H9 (cell line): ENCODE data around the gene INPP4A. TPM values are rescaled to one million over a fixed set of nuclear protein-coding genes. Genes with fewer than 3 reads are reported as not detected.

Experiments used
- DNase-seq: peaks from one replicate; pipeline ENCODE4 v3.0.0-alpha.2; 2017
- H2AFZ ChIP-seq: one replicate; pipeline ENCODE4 v1.6.1; 2013; ENCODE audit warnings: mild to moderate bottlenecking, low read length, control low read depth, moderate library complexity
- H2AK5ac ChIP-seq: 2 replicates; pipeline ENCODE4 v1.6.1; 2013; ENCODE audit warnings: low read length, control low read depth, mixed read lengths; ENCODE audit not compliant: insufficient read length
- H2BK120ac ChIP-seq: one replicate; pipeline ENCODE4 v1.6.1; 2013; ENCODE audit warnings: low read depth, mild to moderate bottlenecking, low read length, control low read depth, inconsistent platforms; ENCODE audit not compliant: poor library complexity, severe bottlenecking
- H2BK12ac ChIP-seq: 2 replicates; pipeline ENCODE4 v1.6.1; 2013; ENCODE audit warnings: low read length, control low read depth, mixed read lengths, low read depth; ENCODE audit not compliant: insufficient read length
- H2BK15ac ChIP-seq: 2 replicates; pipeline ENCODE4 v1.6.1; 2013; ENCODE audit warnings: low read depth, low read length, control low read depth
- H2BK20ac ChIP-seq: one replicate; pipeline ENCODE4 v1.6.1; 2013; ENCODE audit warnings: low read depth, mild to moderate bottlenecking, low read length, control low read depth, inconsistent platforms; ENCODE audit not compliant: poor library complexity, severe bottlenecking
- H2BK5ac ChIP-seq: 2 replicates; pipeline ENCODE4 v1.6.1; 2013; ENCODE audit warnings: low read length, control low read depth, mixed read lengths; ENCODE audit not compliant: insufficient read length
- H3K14ac ChIP-seq: 2 replicates; pipeline ENCODE4 v1.6.1; 2013; ENCODE audit warnings: low read length, control low read depth; ENCODE audit not compliant: insufficient read depth
- H3K18ac ChIP-seq: 2 replicates; pipeline ENCODE4 v1.6.1; 2013; ENCODE audit warnings: low read depth, mild to moderate bottlenecking, mixed read lengths, low read length, control low read depth; ENCODE audit not compliant: insufficient read length
- H3K23ac ChIP-seq: 2 replicates; pipeline ENCODE4 v1.6.1; 2013; ENCODE audit warnings: low read length, control low read depth, mixed read lengths, low read depth; ENCODE audit not compliant: insufficient read length
- H3K23me2 ChIP-seq: 2 replicates; pipeline ENCODE4 v1.6.1; 2013; ENCODE audit warnings: low read depth, mild to moderate bottlenecking, mixed read lengths, low read length, control low read depth; ENCODE audit not compliant: insufficient read length, poor library complexity, severe bottlenecking
- H3K27ac ChIP-seq: 2 replicates; pipeline ENCODE4 v1.5.1; 2013; ENCODE audit warnings: low read length, control low read depth, mixed read lengths, low read depth; ENCODE audit not compliant: insufficient read length
- H3K27me3 ChIP-seq: 2 replicates; pipeline ENCODE4 v1.6.1; 2013; ENCODE audit warnings: low read length, control low read depth, inconsistent platforms; ENCODE audit not compliant: insufficient read depth
- H3K4ac ChIP-seq: 2 replicates; pipeline ENCODE4 v1.6.1; 2013; ENCODE audit warnings: low read depth, mild to moderate bottlenecking, control low read depth, inconsistent platforms, low read length, moderate library complexity
- H3K4me1 ChIP-seq: 2 replicates; pipeline ENCODE4 v1.6.1; 2013; ENCODE audit warnings: low read length, control low read depth, inconsistent platforms; ENCODE audit not compliant: insufficient read depth
- H3K4me2 ChIP-seq: 2 replicates; pipeline ENCODE4 v1.6.1; 2013; ENCODE audit warnings: low read length, control low read depth, mixed read lengths; ENCODE audit not compliant: insufficient read length, insufficient read depth
- H3K56ac ChIP-seq: 2 replicates; pipeline ENCODE4 v1.6.1; 2013; ENCODE audit warnings: low read depth, mild to moderate bottlenecking, mixed read lengths, low read length, control low read depth; ENCODE audit not compliant: insufficient read length
- H3K79me1 ChIP-seq: 2 replicates; pipeline ENCODE4 v1.6.1; 2013; ENCODE audit warnings: low read depth, mild to moderate bottlenecking, moderate library complexity, low read length, control low read depth, inconsistent platforms; ENCODE audit not compliant: insufficient read depth, poor library complexity, severe bottlenecking
- H3K79me2 ChIP-seq: 2 replicates; pipeline ENCODE4 v1.6.1; 2013; ENCODE audit warnings: low read length, control low read depth, inconsistent platforms; ENCODE audit not compliant: insufficient read depth
- H3K9ac ChIP-seq: 2 replicates; pipeline ENCODE4 v1.6.1; 2013; ENCODE audit warnings: low read length, control low read depth, mixed read lengths; ENCODE audit not compliant: insufficient read length; ENCODE audit errors: extremely low read depth
- H3K9me3 ChIP-seq: one replicate; pipeline ENCODE4 v1.6.1; 2013; ENCODE audit warnings: low read depth, low read length, inconsistent platforms; ENCODE audit not compliant: control insufficient read depth
- H3T11ph ChIP-seq: one replicate; pipeline ENCODE4 v1.6.1; 2013; ENCODE audit warnings: mild to moderate bottlenecking, low read length, control low read depth, inconsistent platforms
- H4K20me1 ChIP-seq: one replicate; pipeline ENCODE4 v1.6.1; 2013; ENCODE audit not compliant: control insufficient read depth, insufficient read length, insufficient read depth
- H4K5ac ChIP-seq: 2 replicates; pipeline ENCODE4 v1.6.1; 2013; ENCODE audit warnings: low read depth, mild to moderate bottlenecking, mixed read lengths, low read length, control low read depth; ENCODE audit not compliant: insufficient read length
- H4K8ac ChIP-seq: replicated peaks from 2 replicates; pipeline ENCODE4 v1.6.1; 2013; ENCODE audit warnings: low read length, control low read depth, mixed read lengths, low read depth; ENCODE audit not compliant: insufficient read length
- H4K91ac ChIP-seq: 2 replicates; pipeline ENCODE4 v1.6.1; 2013; ENCODE audit warnings: low read depth, mild to moderate bottlenecking, moderate library complexity, mixed read lengths, low read length, control low read depth; ENCODE audit not compliant: insufficient read length
- H3K27ac Mint-ChIP-seq, 3 experiments: 2 replicates in 2 of 3; 3 replicates in 1 of 3; pipeline ENCODE4 v1.8.0; 2020 to 2021; ENCODE audit warnings: mixed read lengths in 3 of 3, mild to moderate bottlenecking in 1 of 3, moderate library complexity in 1 of 3
- H3K27me3 Mint-ChIP-seq: 2 replicates; pipeline ENCODE4 v1.8.0; 2021; ENCODE audit warnings: low read depth, mild to moderate bottlenecking, moderate library complexity, mixed read lengths
- H3K36me3 Mint-ChIP-seq, 3 experiments: 2 replicates in 2 of 3; 3 replicates in 1 of 3; pipeline ENCODE4 v1.8.0; 2020 to 2021; ENCODE audit warnings: low read depth in 3 of 3, mixed read lengths in 3 of 3; ENCODE audit not compliant: insufficient read depth in 1 of 3
- H3K4me1 Mint-ChIP-seq, 2 experiments: 2 replicates each; pipeline ENCODE4 v1.8.0; 2020; ENCODE audit warnings: mixed read lengths in 2 of 2
- H3K4me3 Mint-ChIP-seq, 2 experiments: 2 replicates in 1 of 2; 3 replicates in 1 of 2; pipeline ENCODE4 v1.8.0; 2020 to 2021; ENCODE audit warnings: mild to moderate bottlenecking in 2 of 2, mixed read lengths in 2 of 2, moderate library complexity in 1 of 2
- H3K9me3 Mint-ChIP-seq, 2 experiments: 2 replicates in 1 of 2; 3 replicates in 1 of 2; pipeline ENCODE4 v1.8.0; 2020; ENCODE audit warnings: mild to moderate bottlenecking in 2 of 2, mixed read lengths in 2 of 2, moderate library complexity in 1 of 2
- WGBS: extraction: QIAGEN DNeasy Blood & Tissue Kit; methylation state at CpG from one replicate; pipeline ENCODE4 v1.1.7; 2013; ENCODE audit warnings: missing lambda C conversion rate, low lambda C conversion rate, mixed read lengths; ENCODE audit not compliant: insufficient read length; ENCODE audit errors: extremely low coverage; 5-methylcytosine and 5-hydroxymethylcytosine counted together
- total RNA-seq: library from RNA; stranded (reverse); gene quantifications from 2 replicates; pipeline ENCODE4 v1.2.1, GENCODE V29; 2021
- TF ChIP-seq, protein P1 (sequence below): fragments of 200-600 bp; sonication (generic); conservative IDR thresholded peaks from 3 replicates; pipeline ENCODE4 v1.8.0; 2021; ENCODE audit warnings: antibody characterized with exemption, mild to moderate bottlenecking

Gene INPP4A
- total RNA-seq, 1 experiment from 2014 or later = 55.2 TPM

DNA sequence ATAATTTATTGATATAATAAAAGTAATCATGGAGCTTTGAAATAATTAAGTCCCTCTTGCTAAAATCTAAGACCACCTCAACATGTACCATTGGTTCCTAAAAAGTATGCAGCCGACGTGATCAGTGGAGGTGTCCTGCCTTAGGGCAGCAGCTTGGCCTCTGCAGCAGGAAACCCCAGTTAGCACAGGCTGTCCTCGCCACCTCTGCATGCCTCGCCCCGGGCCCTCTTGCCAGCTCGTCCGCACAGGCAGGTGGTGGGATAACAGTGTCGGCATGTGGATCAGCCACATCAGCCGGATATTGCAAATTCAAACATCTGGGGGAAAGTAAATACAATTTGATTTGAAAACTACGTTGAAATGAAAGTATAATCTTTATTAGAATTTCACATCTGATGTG, 140.7 kb downstream of the INPP4A start:
- no peak overlapping the region for H4K8ac ChIP-seq
- no peaks in the 10 kb centered on the region for H3K4me1 Mint-ChIP-seq
- H3K23me2 ChIP-seq = no peaks in the 10 kb centered on the region
- TF ChIP-seq, protein P1, sequence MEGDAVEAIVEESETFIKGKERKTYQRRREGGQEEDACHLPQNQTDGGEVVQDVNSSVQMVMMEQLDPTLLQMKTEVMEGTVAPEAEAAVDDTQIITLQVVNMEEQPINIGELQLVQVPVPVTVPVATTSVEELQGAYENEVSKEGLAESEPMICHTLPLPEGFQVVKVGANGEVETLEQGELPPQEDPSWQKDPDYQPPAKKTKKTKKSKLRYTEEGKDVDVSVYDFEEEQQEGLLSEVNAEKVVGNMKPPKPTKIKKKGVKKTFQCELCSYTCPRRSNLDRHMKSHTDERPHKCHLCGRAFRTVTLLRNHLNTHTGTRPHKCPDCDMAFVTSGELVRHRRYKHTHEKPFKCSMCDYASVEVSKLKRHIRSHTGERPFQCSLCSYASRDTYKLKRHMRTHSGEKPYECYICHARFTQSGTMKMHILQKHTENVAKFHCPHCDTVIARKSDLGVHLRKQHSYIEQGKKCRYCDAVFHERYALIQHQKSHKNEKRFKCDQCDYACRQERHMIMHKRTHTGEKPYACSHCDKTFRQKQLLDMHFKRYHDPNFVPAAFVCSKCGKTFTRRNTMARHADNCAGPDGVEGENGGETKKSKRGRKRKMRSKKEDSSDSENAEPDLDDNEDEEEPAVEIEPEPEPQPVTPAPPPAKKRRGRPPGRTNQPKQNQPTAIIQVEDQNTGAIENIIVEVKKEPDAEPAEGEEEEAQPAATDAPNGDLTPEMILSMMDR = no peak
- no peak overlapping the region for H2AK5ac ChIP-seq
- no peaks in the 10 kb centered on the region for H3K27me3 ChIP-seq
- H3K4me1 ChIP-seq = no peaks in the 10 kb centered on the region
- WGBS = no CpG with 5 or more reads among the region's 10 CpGs
- no peak overlapping the region for H2BK20ac ChIP-seq
- H2AFZ ChIP-seq = no peak overlapping the region
- H3K14ac ChIP-seq = no peak overlapping the region
- no peak overlapping the region for H4K5ac ChIP-seq
- H3K79me1 ChIP-seq = no peaks in the 10 kb centered on the region
- no peak overlapping the region for H3K9ac ChIP-seq
- no peak overlapping the region for H3K4ac ChIP-seq
- H3K27ac ChIP-seq = no peak overlapping the region
- no peak overlapping the region for H3K4me2 ChIP-seq
- no peak overlapping the region for H3T11ph ChIP-seq
- H3K27me3 Mint-ChIP-seq = no peaks in the 10 kb centered on the region
- H3K9me3 ChIP-seq = no peaks in the 10 kb centered on the region
- H3K9me3 Mint-ChIP-seq = no peaks in the 10 kb centered on the region
- H3K18ac ChIP-seq = no peak overlapping the region
- H3K36me3 Mint-ChIP-seq = peaks cover 0 to 43% (median 18%) of the 10 kb centered on the region in 3 experiments; a peak in 5 of 7 replicates
- no peak overlapping the region for H2BK12ac ChIP-seq
- H2BK120ac ChIP-seq = no peak overlapping the region
- DNase-seq = no peak
- no peaks in the 10 kb centered on the region for H3K79me2 ChIP-seq
- H2BK15ac ChIP-seq = no peak overlapping the region
- H4K91ac ChIP-seq = no peak overlapping the region
- no peak overlapping the region for H3K56ac ChIP-seq
- H3K27ac Mint-ChIP-seq = no peak overlapping the region
- H2BK5ac ChIP-seq = no peak overlapping the region
- H4K20me1 ChIP-seq = no peaks in the 10 kb centered on the region
- H3K23ac ChIP-seq = no peak overlapping the region
- H3K4me3 Mint-ChIP-seq = no peak overlapping the region
